HepG2 (cell line): ENCODE results near the gene GSK3B. TPM values are rescaled to one million over a fixed set of nuclear protein-coding genes. Genes with fewer than 3 reads are reported as not detected.

Source experiments
- GATAD1 ChIP-seq: IDR thresholded peaks from 2 replicates; pipeline ENCODE4 v1.6.1; 2016; ENCODE audit warnings: missing genetic modification reagents, missing compliant biosample characterization
- MAZ ChIP-seq, 2 experiments: sonication (generic) in 1 of 2; formaldehyde crosslinking in 1 of 2; IDR thresholded peaks; 2 replicates each; pipeline versions ENCODE4 v1.5.0 to v1.6.1; 2012 to 2020; ENCODE audit warnings: low read depth in 2 of 2, mild to moderate bottlenecking in 2 of 2, borderline replicate concordance in 1 of 2, improper control_type of control experiment in 1 of 2, low read length in 1 of 2, missing genetic modification reagents in 1 of 2, moderate library complexity in 1 of 2
- MBNL3 ChIP-seq: fragments of 250-450 bp; sonication (Bioruptor Pico); conservative IDR thresholded peaks from 2 replicates; pipeline ENCODE4 v1.8.0; 2022; ENCODE audit warnings: mild to moderate bottlenecking, inconsistent platforms
- MXD4 ChIP-seq: IDR thresholded peaks from 2 replicates; pipeline ENCODE4 v1.6.1; 2016; ENCODE audit warnings: mild to moderate bottlenecking, missing biosample characterization, missing genetic modification reagents
- NFYC ChIP-seq: IDR thresholded peaks from 2 replicates; pipeline ENCODE4 v1.6.1; 2016; ENCODE audit warnings: missing genetic modification reagents, missing compliant biosample characterization
- PAX8 ChIP-seq: sonication (generic); formaldehyde crosslinking; IDR thresholded peaks from 2 replicates; pipeline ENCODE4 v1.8.0; 2022; ENCODE audit warnings: mild to moderate bottlenecking, missing genetic modification reagents, borderline replicate concordance
- SKI ChIP-seq: fragments of 450-650 bp; IDR thresholded peaks from one replicate; pipeline ENCODE4 v1.6.1; 2018; ENCODE audit warnings: mild to moderate bottlenecking; ENCODE audit not compliant: partially characterized antibody
- SOX13 ChIP-seq, 3 experiments: fragments of 450-650 bp in 1 of 3; sonication (generic) in 1 of 3; formaldehyde crosslinking in 1 of 3; IDR thresholded peaks in 2 of 3; conservative IDR thresholded peaks in 1 of 3; 2 replicates each; pipeline versions ENCODE4 v1.5.0 to v1.6.1; 2016 to 2020; ENCODE audit warnings: antibody characterized with exemption in 1 of 3, mild to moderate bottlenecking in 1 of 3, missing compliant biosample characterization in 1 of 3, missing genetic modification reagents in 1 of 3, moderate library complexity in 1 of 3
- U2AF2 ChIP-seq: fragments of 200-400 bp; formaldehyde crosslinking; IDR thresholded peaks from 2 replicates; pipeline ENCODE4 v1.6.1; 2017; ENCODE audit warnings: low read depth, mild to moderate bottlenecking, low read length
- ZNF496 ChIP-seq: sonication (generic); formaldehyde crosslinking; IDR thresholded peaks from 2 replicates; pipeline ENCODE4 v1.8.1; 2023; ENCODE audit warnings: mild to moderate bottlenecking, moderate library complexity, missing genetic modification reagents; ENCODE audit not compliant: insufficient replicate concordance
- ZNF766 ChIP-seq: sonication (generic); formaldehyde crosslinking; IDR thresholded peaks from 2 replicates; pipeline ENCODE4 v1.5.0; 2020; ENCODE audit warnings: missing genetic modification reagents, borderline replicate concordance
- ZNF788 ChIP-seq: sonication (generic); formaldehyde crosslinking; IDR thresholded peaks from 2 replicates; pipeline ENCODE4 v1.5.0; 2020; ENCODE audit warnings: mild to moderate bottlenecking, missing genetic modification reagents, borderline replicate concordance
- polyA plus RNA-seq, 8 experiments: library from polyadenylated mRNA; depleted of rRNA in 3 of 8; stranded (reverse) in 7 of 8; unstranded in 1 of 8; fragments of >200 nt; fragmentation: Illumina TruSeq in 4 of 8; extraction: Trizol in 4 of 8; gene quantifications; 2 replicates each; pipeline versions ENCODE4 v1.2.1 to v1.2.3, GENCODE V29; 2011 to 2016; ENCODE audit warnings: low read depth in 4 of 8, missing spikeins in 1 of 8, mixed read lengths in 1 of 8; ENCODE audit not compliant: insufficient read depth in 1 of 8
- total RNA-seq, 5 experiments: library from RNA; depleted of rRNA; stranded (reverse); fragments of >200 nt; fragmentation: Illumina TruSeq; extraction: Trizol; gene quantifications; 2 replicates each; pipeline ENCODE4 v1.2.3, GENCODE V29; 2016; ENCODE audit warnings: low read depth in 1 of 5
- TF ChIP-seq, protein P1 (sequence below): sonication (generic); formaldehyde crosslinking; IDR thresholded peaks from 2 replicates; pipeline ENCODE4 v1.4.0; 2020; ENCODE audit warnings: mild to moderate bottlenecking, missing genetic modification reagents, borderline replicate concordance
- TF ChIP-seq, protein P2 (sequence below): sonication (generic); formaldehyde crosslinking; conservative IDR thresholded peaks from 2 replicates; pipeline ENCODE4 v1.4.0; 2020; ENCODE audit warnings: mild to moderate bottlenecking, missing genetic modification reagents, moderate library complexity
- TF ChIP-seq, protein P3 (sequence below): sonication (generic); formaldehyde crosslinking; IDR thresholded peaks from 2 replicates; pipeline ENCODE4 v1.5.0; 2020; ENCODE audit warnings: missing genetic modification reagents
- TF ChIP-seq, protein P4 (sequence below), 2 experiments: fragments of 450-650 bp in 1 of 2; sonication (generic) in 1 of 2; formaldehyde crosslinking; IDR thresholded peaks; 2 replicates each; pipeline versions ENCODE4 v1.5.0 to v1.8.0; 2020 to 2022; ENCODE audit warnings: mild to moderate bottlenecking in 1 of 2, missing genetic modification reagents in 1 of 2

The GSK3B gene
- total and polyA plus RNA-seq, 2 of the 13 experiments (the other 11 are each of a cell fraction or from before 2014, with no cell fraction given), result 22.3 to 30.1 TPM

DNA sequence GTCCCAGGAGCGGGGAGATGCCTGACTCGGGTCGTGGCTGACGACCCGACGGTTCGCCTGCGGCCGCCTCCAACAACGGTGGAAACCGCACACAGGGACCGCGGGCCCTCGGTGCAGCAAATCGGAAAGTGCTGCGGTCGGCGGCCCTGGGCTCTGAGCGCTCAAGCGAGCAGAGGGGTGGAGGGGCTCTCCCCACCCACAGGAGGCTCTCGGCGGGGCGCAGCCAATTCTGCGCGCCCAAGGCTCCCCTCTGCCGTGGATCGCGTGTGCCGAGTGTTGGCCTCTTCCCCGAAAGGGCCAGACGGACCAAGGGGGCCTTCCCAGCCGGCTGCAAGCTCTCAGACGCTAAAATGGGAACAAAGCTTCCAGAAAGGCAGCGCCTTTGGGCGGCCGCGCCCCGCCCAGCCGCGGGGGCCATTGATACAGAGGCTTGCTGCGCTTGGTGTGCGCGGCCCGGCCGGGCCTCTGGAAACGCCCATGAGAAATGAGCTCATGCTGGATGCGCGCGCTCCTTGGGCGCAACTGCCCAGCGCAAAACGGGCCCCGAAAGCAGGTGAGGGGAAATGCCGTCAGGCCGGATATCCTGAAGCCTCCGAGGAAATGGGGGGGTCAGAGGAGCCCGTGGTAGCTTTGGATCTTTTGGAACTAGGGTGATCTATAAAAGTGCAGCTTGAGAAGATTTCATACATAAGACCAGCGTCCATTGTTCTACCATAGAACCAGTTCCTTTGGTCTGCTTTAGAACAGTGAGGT is 1.2 kb upstream of the GSK3B start (continued):
- TF ChIP-seq ZNF766 (CRISPR knock-in tag) (peak; percentile 79; the same call in 1 of the 2 replicates), MXD4 (CRISPR knock-in tag) (peak; percentile 42; the same call in 1 of the 2 replicates), ZNF496 (CRISPR knock-in tag) (no peak), MAZ (IDR thresholded peaks at IDR 0.05; ENCODE audit: borderline replicate concordance, low read depth, low read length) (no peak), MAZ (CRISPR knock-in tag; IDR thresholded peaks at IDR 0.05; ENCODE audit: low read depth) (peak; percentile 59; the same call in 1 of the 2 replicates), SKI (no peak), MBNL3 (CRISPR knock-in tag) (no peak), GATAD1 (CRISPR knock-in tag) (peak; percentile 78), SOX13 (IDR thresholded peaks at IDR 0.05) (peak; percentile 4; the same call in 1 of the 2 replicates), SOX13 (CRISPR knock-in tag; conservative IDR thresholded peaks at IDR 0.05 in 1 of 2, IDR thresholded peaks at IDR 0.05 in 1 of 2) (peak; percentile 4 to 81; a peak in 2 of 4 replicates), ZNF788 (peak; percentile 53; the same call in 1 of the 2 replicates), PAX8 (CRISPR knock-in tag) (no peak), U2AF2 (no peak), NFYC (no peak)
- TF ChIP-seq, protein P1, sequence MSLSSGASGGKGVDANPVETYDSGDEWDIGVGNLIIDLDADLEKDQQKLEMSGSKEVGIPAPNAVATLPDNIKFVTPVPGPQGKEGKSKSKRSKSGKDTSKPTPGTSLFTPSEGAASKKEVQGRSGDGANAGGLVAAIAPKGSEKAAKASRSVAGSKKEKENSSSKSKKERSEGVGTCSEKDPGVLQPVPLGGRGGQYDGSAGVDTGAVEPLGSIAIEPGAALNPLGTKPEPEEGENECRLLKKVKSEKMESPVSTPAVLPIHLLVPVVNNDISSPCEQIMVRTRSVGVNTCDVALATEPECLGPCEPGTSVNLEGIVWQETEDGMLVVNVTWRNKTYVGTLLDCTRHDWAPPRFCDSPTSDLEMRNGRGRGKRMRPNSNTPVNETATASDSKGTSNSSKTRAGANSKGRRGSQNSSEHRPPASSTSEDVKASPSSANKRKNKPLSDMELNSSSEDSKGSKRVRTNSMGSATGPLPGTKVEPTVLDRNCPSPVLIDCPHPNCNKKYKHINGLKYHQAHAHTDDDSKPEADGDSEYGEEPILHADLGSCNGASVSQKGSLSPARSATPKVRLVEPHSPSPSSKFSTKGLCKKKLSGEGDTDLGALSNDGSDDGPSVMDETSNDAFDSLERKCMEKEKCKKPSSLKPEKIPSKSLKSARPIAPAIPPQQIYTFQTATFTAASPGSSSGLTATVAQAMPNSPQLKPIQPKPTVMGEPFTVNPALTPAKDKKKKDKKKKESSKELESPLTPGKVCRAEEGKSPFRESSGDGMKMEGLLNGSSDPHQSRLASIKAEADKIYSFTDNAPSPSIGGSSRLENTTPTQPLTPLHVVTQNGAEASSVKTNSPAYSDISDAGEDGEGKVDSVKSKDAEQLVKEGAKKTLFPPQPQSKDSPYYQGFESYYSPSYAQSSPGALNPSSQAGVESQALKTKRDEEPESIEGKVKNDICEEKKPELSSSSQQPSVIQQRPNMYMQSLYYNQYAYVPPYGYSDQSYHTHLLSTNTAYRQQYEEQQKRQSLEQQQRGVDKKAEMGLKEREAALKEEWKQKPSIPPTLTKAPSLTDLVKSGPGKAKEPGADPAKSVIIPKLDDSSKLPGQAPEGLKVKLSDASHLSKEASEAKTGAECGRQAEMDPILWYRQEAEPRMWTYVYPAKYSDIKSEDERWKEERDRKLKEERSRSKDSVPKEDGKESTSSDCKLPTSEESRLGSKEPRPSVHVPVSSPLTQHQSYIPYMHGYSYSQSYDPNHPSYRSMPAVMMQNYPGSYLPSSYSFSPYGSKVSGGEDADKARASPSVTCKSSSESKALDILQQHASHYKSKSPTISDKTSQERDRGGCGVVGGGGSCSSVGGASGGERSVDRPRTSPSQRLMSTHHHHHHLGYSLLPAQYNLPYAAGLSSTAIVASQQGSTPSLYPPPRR (CRISPR knock-in tag), result no peak
- TF ChIP-seq, protein P2, sequence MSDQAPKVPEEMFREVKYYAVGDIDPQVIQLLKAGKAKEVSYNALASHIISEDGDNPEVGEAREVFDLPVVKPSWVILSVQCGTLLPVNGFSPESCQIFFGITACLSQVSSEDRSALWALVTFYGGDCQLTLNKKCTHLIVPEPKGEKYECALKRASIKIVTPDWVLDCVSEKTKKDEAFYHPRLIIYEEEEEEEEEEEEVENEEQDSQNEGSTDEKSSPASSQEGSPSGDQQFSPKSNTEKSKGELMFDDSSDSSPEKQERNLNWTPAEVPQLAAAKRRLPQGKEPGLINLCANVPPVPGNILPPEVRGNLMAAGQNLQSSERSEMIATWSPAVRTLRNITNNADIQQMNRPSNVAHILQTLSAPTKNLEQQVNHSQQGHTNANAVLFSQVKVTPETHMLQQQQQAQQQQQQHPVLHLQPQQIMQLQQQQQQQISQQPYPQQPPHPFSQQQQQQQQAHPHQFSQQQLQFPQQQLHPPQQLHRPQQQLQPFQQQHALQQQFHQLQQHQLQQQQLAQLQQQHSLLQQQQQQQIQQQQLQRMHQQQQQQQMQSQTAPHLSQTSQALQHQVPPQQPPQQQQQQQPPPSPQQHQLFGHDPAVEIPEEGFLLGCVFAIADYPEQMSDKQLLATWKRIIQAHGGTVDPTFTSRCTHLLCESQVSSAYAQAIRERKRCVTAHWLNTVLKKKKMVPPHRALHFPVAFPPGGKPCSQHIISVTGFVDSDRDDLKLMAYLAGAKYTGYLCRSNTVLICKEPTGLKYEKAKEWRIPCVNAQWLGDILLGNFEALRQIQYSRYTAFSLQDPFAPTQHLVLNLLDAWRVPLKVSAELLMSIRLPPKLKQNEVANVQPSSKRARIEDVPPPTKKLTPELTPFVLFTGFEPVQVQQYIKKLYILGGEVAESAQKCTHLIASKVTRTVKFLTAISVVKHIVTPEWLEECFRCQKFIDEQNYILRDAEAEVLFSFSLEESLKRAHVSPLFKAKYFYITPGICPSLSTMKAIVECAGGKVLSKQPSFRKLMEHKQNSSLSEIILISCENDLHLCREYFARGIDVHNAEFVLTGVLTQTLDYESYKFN (CRISPR knock-in tag), result peak; percentile 46
- TF ChIP-seq, protein P3, sequence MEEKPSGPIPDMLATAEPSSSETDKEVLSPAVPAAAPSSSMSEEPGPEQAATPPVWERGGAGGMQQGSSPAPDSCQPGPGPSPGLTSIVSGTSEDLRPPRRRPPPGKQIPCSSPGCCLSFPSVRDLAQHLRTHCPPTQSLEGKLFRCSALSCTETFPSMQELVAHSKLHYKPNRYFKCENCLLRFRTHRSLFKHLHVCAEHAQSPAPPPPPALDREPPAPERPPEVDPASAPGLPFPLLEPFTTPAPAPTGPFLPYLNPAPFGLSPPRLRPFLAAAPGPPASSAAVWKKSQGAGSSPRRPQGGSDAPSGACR, result no peak
- TF ChIP-seq, protein P4, sequence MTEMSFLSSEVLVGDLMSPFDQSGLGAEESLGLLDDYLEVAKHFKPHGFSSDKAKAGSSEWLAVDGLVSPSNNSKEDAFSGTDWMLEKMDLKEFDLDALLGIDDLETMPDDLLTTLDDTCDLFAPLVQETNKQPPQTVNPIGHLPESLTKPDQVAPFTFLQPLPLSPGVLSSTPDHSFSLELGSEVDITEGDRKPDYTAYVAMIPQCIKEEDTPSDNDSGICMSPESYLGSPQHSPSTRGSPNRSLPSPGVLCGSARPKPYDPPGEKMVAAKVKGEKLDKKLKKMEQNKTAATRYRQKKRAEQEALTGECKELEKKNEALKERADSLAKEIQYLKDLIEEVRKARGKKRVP (CRISPR knock-in tag; IDR thresholded peaks at IDR 0.05), result peak in 1 of 2 experiments; percentile 52; a peak in 2 of 4 replicates
